Tibial nerve (tissue), 4 donors: ENCODE measurements around the gene POLR2M. TPM values are rescaled to one million over a fixed set of nuclear protein-coding genes. Genes with fewer than 3 reads are reported as not detected.

ENCODE experiments used
- DNase-seq, 2 donors: peaks; one replicate each; pipeline ENCODE4 v3.0.0-alpha.2; 2019; ENCODE audit warnings: low spot score in 2 of 2
- H3K27ac ChIP-seq, 4 donors: fragments of 200-600 bp; sonication (generic) in 3 of 4; one replicate each; pipeline ENCODE4 v1.5.1; 2017 to 2019; ENCODE audit warnings: mild to moderate bottlenecking in 1 of 4
- H3K27me3 ChIP-seq, 2 donors: fragments of 200-600 bp; sonication (generic) in 1 of 2; one replicate each; pipeline versions ENCODE4 v1.5.1 to v1.6.0; 2017 to 2019
- H3K36me3 ChIP-seq, 3 donors: fragments of 200-600 bp; sonication (generic); one replicate each; pipeline ENCODE4 v1.5.1; 2018 to 2019
- H3K4me1 ChIP-seq, 4 donors: fragments of 200-600 bp; sonication (generic) in 3 of 4; one replicate each; pipeline ENCODE4 v1.5.1; 2017 to 2019
- H3K4me3 ChIP-seq, 4 donors: fragments of 200-600 bp; sonication (generic) in 3 of 4; one replicate each; pipeline ENCODE4 v1.5.1; 2017 to 2019; ENCODE audit warnings: mild to moderate bottlenecking in 1 of 4, moderate library complexity in 1 of 4
- H3K9me3 ChIP-seq, 4 donors: fragments of 200-600 bp; sonication (generic) in 3 of 4; one replicate each; pipeline ENCODE4 v1.5.1; 2017 to 2019
- CTCF ChIP-seq, 5 experiments: fragments of 200-600 bp in 3 of 5; fragments of 450-650 bp in 2 of 5; sonication (generic) in 3 of 5; IDR thresholded peaks; one replicate each; pipeline ENCODE4 v1.5.1; 2016 to 2019; ENCODE audit warnings: antibody characterized with exemption in 5 of 5, mild to moderate bottlenecking in 3 of 5, moderate library complexity in 2 of 5
- EP300 ChIP-seq, 2 donors: sonication (generic); formaldehyde crosslinking; IDR thresholded peaks; one replicate each; pipeline ENCODE4 v1.6.1; 2017; ENCODE audit warnings: antibody characterized with exemption in 2 of 2, mild to moderate bottlenecking in 1 of 2
- POLR2A ChIP-seq, 2 donors: fragments of 450-650 bp; IDR thresholded peaks; one replicate each; pipeline ENCODE4 v1.6.1; 2017; ENCODE audit warnings: antibody characterized with exemption in 2 of 2, mild to moderate bottlenecking in 2 of 2, moderate library complexity in 2 of 2
- WGBS, 2 donors: methylation state at CpG; one replicate each; pipeline ENCODE4 v1.1.5; 2018; 5-methylcytosine and 5-hydroxymethylcytosine counted together
- total RNA-seq, 4 donors: library from RNA; depleted of rRNA; stranded (reverse); fragments of >200 nt; gene quantifications; one replicate each; pipeline ENCODE4 v1.1.0, GENCODE V29; 2016

The POLR2M gene
- total RNA-seq, 4 donors from 2014 or later = 32.7 to 643 (median 56.4) TPM

GRCh38 chr15:57691082-57691481 lies 15.4 kb upstream of the POLR2M start:
- H3K9me3 ChIP-seq = no peaks in the 10 kb centered on the region
- peaks cover 0 to 1% of the 10 kb centered on the region in 2 donors for H3K27me3 ChIP-seq
- peaks cover 0 to 6% (median 0%) of the 10 kb centered on the region in 4 donors for H3K4me1 ChIP-seq
- WGBS, 2 donors = 11 to 38% methylated on average over 1 of the region's 1 CpG
- no peak for DNase-seq
- H3K4me3 ChIP-seq = no peak overlapping the region
- H3K36me3 ChIP-seq = no peaks in the 10 kb centered on the region
- H3K27ac ChIP-seq = no peak overlapping the region
- TF ChIP-seq CTCF (IDR thresholded peaks at IDR 0.05) (no peak), POLR2A (IDR thresholded peaks at IDR 0.05) (no peak), EP300 (IDR thresholded peaks at IDR 0.05) (no peak)

- no peak overlapping the region for H3K27ac ChIP-seq
- no peak overlapping the region for H3K4me3 ChIP-seq
- H3K4me1 ChIP-seq = peaks cover 0 to 6% (median 0%) of the 10 kb centered on the region in 4 donors
- DNase-seq = no peak
- TF ChIP-seq POLR2A (IDR thresholded peaks at IDR 0.05) (no peak), EP300 (IDR thresholded peaks at IDR 0.05) (no peak), CTCF (IDR thresholded peaks at IDR 0.05) (no peak)
- 41 to 44% methylated on average over 1 of the region's 1 CpG for WGBS, 2 donors
- no peaks in the 10 kb centered on the region for H3K9me3 ChIP-seq
- no peaks in the 10 kb centered on the region for H3K36me3 ChIP-seq
- peaks cover 0 to 5% of the 10 kb centered on the region in 2 donors for H3K27me3 ChIP-seq
Observed at GRCh38 chr15:57692709-57693108, 13.8 kb upstream of the POLR2M start.

GRCh38 chr15:57694279-57694678 lies 12.2 kb upstream of the POLR2M start:
- whole genome bisulfite sequencing, 2 donors = 63 to 68% methylated on average over 1 of the region's 1 CpG
- TF ChIP-seq POLR2A (IDR thresholded peaks at IDR 0.05) (no peak), CTCF (IDR thresholded peaks at IDR 0.05) (no peak), EP300 (IDR thresholded peaks at IDR 0.05) (no peak)

GRCh38 chr15:57696146-57696545 lies 10.4 kb upstream of the POLR2M start:
- 42 to 49% methylated on average over 5 of the region's 5 CpGs for WGBS, 2 donors

More at GRCh38 chr15:57694279-57694678, 12.2 kb upstream of the POLR2M start:
- Histone ChIP-seq H3K9me3 (no peaks in the 10 kb centered on the region), H3K27ac (no peak overlapping the region), H3K4me1 (peaks cover 0 to 6% (median 0%) of the 10 kb centered on the region in 4 donors), H3K36me3 (no peaks in the 10 kb centered on the region), H3K4me3 (no peak overlapping the region), H3K27me3 (peaks cover 0 to 5% of the 10 kb centered on the region in 2 donors)
- DNase-seq = no peak

GRCh38 chr15:57697588-57697987 lies 8.9 kb upstream of the POLR2M start:
- Histone ChIP-seq H3K9me3 (no peaks in the 10 kb centered on the region), H3K27me3 (peaks cover 0 to 5% of the 10 kb centered on the region in 2 donors), H3K4me3 (no peak overlapping the region), H3K36me3 (no peaks in the 10 kb centered on the region), H3K4me1 (peaks cover 0 to 6% (median 0%) of the 10 kb centered on the region in 4 donors), H3K27ac (no peak overlapping the region)
- TF ChIP-seq EP300 (IDR thresholded peaks at IDR 0.05) (no peak), POLR2A (IDR thresholded peaks at IDR 0.05) (no peak), CTCF (IDR thresholded peaks at IDR 0.05) (no peak)
- no peak for DNase-seq
- WGBS, 2 donors = 83 to 90% methylated on average over 4 of the region's 4 CpGs

More at GRCh38 chr15:57696146-57696545, 10.4 kb upstream of the POLR2M start:
- no peak overlapping the region for H3K27ac ChIP-seq
- no peaks in the 10 kb centered on the region for H3K36me3 ChIP-seq
- no peaks in the 10 kb centered on the region for H3K9me3 ChIP-seq
- no peak overlapping the region for H3K4me3 ChIP-seq
- DNase-seq = no peak
- peaks cover 0 to 5% of the 10 kb centered on the region in 2 donors for H3K27me3 ChIP-seq
- H3K4me1 ChIP-seq = peaks cover 0 to 6% (median 0%) of the 10 kb centered on the region in 4 donors
- TF ChIP-seq CTCF (IDR thresholded peaks at IDR 0.05) = no peak
- TF ChIP-seq EP300 (IDR thresholded peaks at IDR 0.05) = no peak
- TF ChIP-seq POLR2A (IDR thresholded peaks at IDR 0.05) = no peak
